ENCODE results near the gene INTS7. TPM values are rescaled to one million over a fixed set of nuclear protein-coding genes. Genes with fewer than 3 reads are reported as not detected.

Gene INTS7
- polyA plus RNA-seq, 1 donor (not counting 4 experiments of a cell fraction or from before 2014, with no cell fraction given), result 27.2 TPM

- Histone ChIP-seq H3K27ac (ENCODE audit: control insufficient read depth, insufficient read depth, low read length) (no peak overlapping the region), H3K9me1 (ENCODE audit: control insufficient read depth, extremely low read depth, insufficient read depth, low read length) (no peaks in the 10 kb centered on the region), H4K20me1 (ENCODE audit: control insufficient read depth, extremely low read depth, insufficient read depth, low read length) (no peaks in the 10 kb centered on the region), H3K27me3 (ENCODE audit: control insufficient read depth, extremely low read depth, insufficient read depth, low read length) (no peaks in the 10 kb centered on the region), H2AFZ (ENCODE audit: control insufficient read depth, low read length) (no peak overlapping the region), H3K36me3 (ENCODE audit: control insufficient read depth in 2 of 2, extremely low read depth in 1 of 2, insufficient read depth in 2 of 2, low read length in 2 of 2) (no peaks in the 10 kb centered on the region), H3K9ac (ENCODE audit: control insufficient read depth, extremely low read depth, insufficient read depth, low read length) (no peak overlapping the region), H3K4me1 (ENCODE audit: control insufficient read depth, extremely low read depth, insufficient read depth, low read length) (no peaks in the 10 kb centered on the region), H3K9me3 (ENCODE audit: control insufficient read depth, low read depth, low read length) (no peaks in the 10 kb centered on the region), H3K79me2 (ENCODE audit: control insufficient read depth, insufficient read depth, low read length) (no peaks in the 10 kb centered on the region), H3K4me2 (ENCODE audit: control insufficient read depth, extremely low read depth, insufficient read depth, low read depth, low read length) (no peak overlapping the region), H3K4me3 (ENCODE audit: control insufficient read depth in 2 of 3, extremely low read depth in 1 of 3, insufficient read depth in 2 of 3, low read depth in 1 of 3, low read length in 3 of 3) (no peak overlapping the region)
- DNase-seq (ENCODE audit: low read depth, low spot score) (no peak), FAIRE-seq (no peak)
- dilution Hi-C loops (cut with MboI; ENCODE audit: extremely low pct_ligation_motif_present, low sequenced_read_pairs), result no loop called here
- no peak for TF ChIP-seq EZH2 (IDR thresholded peaks at IDR 0.05; ENCODE audit: low read length)
- TF ChIP-seq CTCF (optimal IDR thresholded peaks at IDR 0.05 in 1 of 3, IDR thresholded peaks at IDR 0.05 in 1 of 3, conservative IDR thresholded peaks at IDR 0.05 in 1 of 3; ENCODE audit: extremely low read depth in 1 of 3, insufficient read depth in 2 of 3, low read length in 3 of 3), result no peak
Observed at GRCh38 chr1:211935448-211935970, 99.8 kb downstream of the INTS7 start.

- Histone ChIP-seq H3K9me1 (ENCODE audit: control insufficient read depth, extremely low read depth, insufficient read depth, low read length) (no peaks in the 10 kb centered on the region), H2AFZ (ENCODE audit: control insufficient read depth, low read length) (no peak overlapping the region)
- FAIRE-seq, result no peak
Observed at GRCh38 chr1:211933946-211934714, 101.2 kb downstream of the INTS7 start.

More at GRCh38 chr1:211933946-211934714, 101.2 kb downstream of the INTS7 start:
- Histone ChIP-seq H3K27ac (ENCODE audit: control insufficient read depth, insufficient read depth, low read length) (no peak overlapping the region), H3K27me3 (ENCODE audit: control insufficient read depth, extremely low read depth, insufficient read depth, low read length) (no peaks in the 10 kb centered on the region), H3K36me3 (ENCODE audit: control insufficient read depth in 2 of 2, extremely low read depth in 1 of 2, insufficient read depth in 2 of 2, low read length in 2 of 2) (no peaks in the 10 kb centered on the region), H3K4me1 (ENCODE audit: control insufficient read depth, extremely low read depth, insufficient read depth, low read length) (peaks cover 9% of the 10 kb centered on the region), H3K9me3 (ENCODE audit: control insufficient read depth, low read depth, low read length) (no peaks in the 10 kb centered on the region), H4K20me1 (ENCODE audit: control insufficient read depth, extremely low read depth, insufficient read depth, low read length) (no peaks in the 10 kb centered on the region), H3K4me3 (ENCODE audit: control insufficient read depth in 2 of 3, extremely low read depth in 1 of 3, insufficient read depth in 2 of 3, low read depth in 1 of 3, low read length in 3 of 3) (no peak overlapping the region), H3K9ac (ENCODE audit: control insufficient read depth, extremely low read depth, insufficient read depth, low read length) (no peak overlapping the region), H3K4me2 (ENCODE audit: control insufficient read depth, extremely low read depth, insufficient read depth, low read depth, low read length) (no peak overlapping the region), H3K79me2 (ENCODE audit: control insufficient read depth, insufficient read depth, low read length) (no peaks in the 10 kb centered on the region)
- TF ChIP-seq EZH2 (IDR thresholded peaks at IDR 0.05; ENCODE audit: low read length) (no peak), CTCF (optimal IDR thresholded peaks at IDR 0.05 in 1 of 3, IDR thresholded peaks at IDR 0.05 in 1 of 3, conservative IDR thresholded peaks at IDR 0.05 in 1 of 3; ENCODE audit: extremely low read depth in 1 of 3, insufficient read depth in 2 of 3, low read length in 3 of 3) (no peak)
- dilution Hi-C loops (cut with MboI; ENCODE audit: extremely low pct_ligation_motif_present, low sequenced_read_pairs), result no loop called here
- no peak for DNase-seq (ENCODE audit: low read depth, low spot score)
